ENCODE results near the gene TMEM167B.

The TMEM167B gene

GRCh38 chr1:109083501-109083900 is 7.1 kb upstream of the TMEM167B start:
- no peak for DNase-seq

- no peak for DNase-seq
Measured at GRCh38 chr1:109083923-109084322, 6.6 kb upstream of the TMEM167B start.

GRCh38 chr1:109084563-109085517 is 5.7 kb upstream of the TMEM167B start:
- DNase-seq = no peak

GRCh38 chr1:109089242-109090015 is 1.1 kb upstream of the TMEM167B start:
- no peak for DNase-seq

- DNase-seq = no peak
Measured at GRCh38 chr1:109091078-109091838, 694 bp downstream of the TMEM167B start.

GRCh38 chr1:109091839-109092193 is 1.3 kb downstream of the TMEM167B start:
- no peak for DNase-seq

- DNase-seq = no peak
Measured at GRCh38 chr1:109094377-109094803, 3.8 kb downstream of the TMEM167B start.

- DNase-seq = no peak
Measured at GRCh38 chr1:109094871-109095270, 4.3 kb downstream of the TMEM167B start.

- DNase-seq = no peak
Measured at GRCh38 chr1:109095631-109096030, 5.1 kb downstream of the TMEM167B start.

- DNase-seq = no peak
Measured at GRCh38 chr1:109096120-109096519, 5.6 kb downstream of the TMEM167B start.

GRCh38 chr1:109099938-109100773 is 9.6 kb downstream of the TMEM167B start:
- DNase-seq = peak; percentile 95

- no peak for DNase-seq
Measured at GRCh38 chr1:109104364-109105151, 14.0 kb downstream of the TMEM167B start.

GRCh38 chr1:109105881-109106280 is 15.3 kb downstream of the TMEM167B start:
- DNase-seq = no peak

- DNase-seq = no peak
Measured at GRCh38 chr1:109107785-109108184, 17.2 kb downstream of the TMEM167B start.

- no peak for DNase-seq
Measured at GRCh38 chr1:109109906-109110305, 19.3 kb downstream of the TMEM167B start.

- no peak for DNase-seq
Measured at GRCh38 chr1:109111386-109112055, 21.0 kb downstream of the TMEM167B start.

- no peak for DNase-seq
Measured at GRCh38 chr1:109112056-109112651, 21.6 kb downstream of the TMEM167B start.

GRCh38 chr1:109112652-109113285 is 22.2 kb downstream of the TMEM167B start:
- peak; percentile 81 for DNase-seq

- peak; percentile 81 for DNase-seq
Measured at GRCh38 chr1:109113590-109114341, 23.2 kb downstream of the TMEM167B start, which contains the start of gene ELAPOR1. ELAPOR1 (plus strand) TSS chr1:109114115; CDS start chr1:109114184, 69 bp downstream.
